Measurements from ENCODE around the gene COPA. TPM values are rescaled to one million over a fixed set of nuclear protein-coding genes. Genes with fewer than 3 reads are reported as not detected.

The COPA gene
- 127 TPM for total RNA-seq

DNA sequence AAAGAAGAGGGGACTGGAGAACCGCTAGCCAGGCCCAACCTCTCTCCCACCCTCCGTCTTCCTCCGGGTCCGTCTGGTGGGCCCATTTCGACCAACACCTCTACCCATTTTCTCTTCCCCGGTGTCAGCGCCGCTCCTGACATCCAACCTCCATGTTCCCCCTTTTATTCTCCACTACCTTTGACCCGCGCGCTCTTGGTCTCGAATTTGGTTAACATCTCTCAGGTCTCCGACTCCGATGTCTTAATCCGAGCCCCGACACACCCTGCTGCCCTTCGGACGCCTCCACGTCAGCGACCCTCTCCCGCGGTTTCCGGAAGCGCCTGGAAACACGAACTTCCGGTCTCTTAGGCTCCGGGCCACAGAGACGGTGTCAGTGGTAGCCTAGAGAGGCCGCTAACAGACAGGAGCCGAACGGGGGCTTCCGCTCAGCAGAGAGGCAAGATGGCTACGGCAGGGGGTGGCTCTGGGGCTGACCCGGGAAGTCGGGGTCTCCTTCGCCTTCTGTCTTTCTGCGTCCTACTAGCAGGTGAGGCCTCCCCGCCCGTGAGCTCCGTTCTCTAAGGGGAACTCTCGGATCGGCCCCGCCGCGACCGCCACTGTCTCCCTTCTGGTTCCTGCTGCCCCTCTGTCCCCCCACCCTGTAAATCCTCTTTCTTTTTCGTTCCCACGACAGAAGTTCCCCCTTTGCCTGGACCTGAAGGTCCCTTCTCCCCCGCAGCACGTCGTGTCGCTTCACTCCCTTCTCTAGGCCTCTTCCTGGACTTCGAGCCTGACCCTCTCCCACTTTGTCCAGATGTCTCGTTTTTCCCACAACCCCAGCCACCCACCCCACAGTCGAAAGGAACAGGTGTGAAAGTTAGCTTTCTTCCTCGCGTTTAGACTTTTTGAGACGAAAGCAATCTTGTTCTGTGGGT is at the start of gene COPA, which contains the start of gene NCSTN:
TSS of gene COPA (minus strand) at position 298 of the 917 bp plus-strand sequence. CDS start at position 218, 80 bp downstream.
TSS of gene NCSTN (plus strand) at position 431 of the 917 bp plus-strand sequence. CDS start at position 445, 14 bp downstream.

DNA sequence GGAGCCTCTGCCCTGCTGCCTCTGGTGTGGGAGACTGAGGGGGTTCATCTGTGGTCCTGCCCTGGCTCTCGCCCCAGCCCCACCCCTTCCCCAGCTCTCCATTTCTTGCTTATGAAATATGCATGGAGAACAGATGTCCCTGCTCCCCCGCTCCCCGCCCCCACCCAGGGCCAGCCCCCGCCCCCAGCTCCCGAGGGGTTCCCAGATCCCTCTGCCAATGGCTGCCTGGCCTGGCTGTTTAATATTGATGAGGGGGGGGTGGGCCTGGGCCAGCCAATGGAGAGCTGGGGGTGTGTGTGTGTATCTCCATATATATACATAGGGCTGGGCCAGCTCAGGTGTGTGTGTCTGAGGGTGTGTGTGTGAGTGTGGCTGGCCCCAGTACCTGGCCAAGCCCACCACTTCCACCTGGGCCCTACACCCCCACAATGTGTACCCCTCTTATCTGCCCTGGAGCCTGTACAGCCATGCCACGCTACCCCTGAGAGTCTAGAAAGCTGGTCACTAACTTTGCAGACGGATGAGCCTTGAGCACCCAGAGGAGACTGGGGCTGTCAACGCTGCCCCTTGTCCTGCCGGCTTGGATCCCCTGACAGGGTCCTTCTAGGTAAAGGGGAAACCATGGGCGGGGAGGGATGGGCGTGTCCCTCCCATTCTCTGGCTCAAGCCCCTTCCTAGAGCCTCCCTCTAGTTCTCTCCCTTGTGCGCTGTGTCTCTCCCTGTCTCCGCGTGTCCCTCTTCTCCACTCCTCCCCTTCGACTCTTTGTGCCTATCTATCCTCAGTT is 23.9 kb upstream of the COPA start, which contains the start of gene NHLH1:
TSS of gene NHLH1 (plus strand) at position 341 of the 785 bp plus-strand sequence. CDS start 3,661 bp downstream, outside the sequence.

DNA sequence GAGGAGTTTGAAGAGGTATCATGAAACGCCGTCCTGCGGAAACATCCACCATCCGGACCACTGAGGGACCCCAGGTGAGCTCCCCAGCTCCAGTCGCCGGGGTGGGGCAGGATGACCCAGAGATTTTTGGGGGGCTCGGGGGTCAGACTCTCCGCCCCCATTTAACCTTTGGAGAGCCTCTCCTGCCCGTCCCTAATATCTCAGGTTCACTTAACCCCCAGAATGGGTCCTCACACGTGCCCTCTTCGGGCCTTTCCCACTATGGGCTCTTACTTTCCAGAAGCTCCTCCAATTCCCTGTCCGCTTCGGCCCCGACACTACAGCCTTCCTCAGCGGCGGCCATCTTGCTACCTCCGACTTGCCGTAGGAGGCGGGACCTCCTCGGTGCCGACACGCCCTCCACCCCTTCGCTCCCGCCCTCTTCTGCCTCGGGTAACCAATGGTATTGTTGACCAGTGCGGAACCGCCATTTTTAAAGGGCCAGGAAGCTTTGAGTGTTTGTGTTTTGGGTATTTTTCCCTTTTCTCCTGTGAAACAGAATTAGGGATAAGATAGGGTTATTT is 58.2 kb downstream of the COPA start, which contains the start of gene PEX19:
TSS of gene PEX19 (minus strand) at position 352 of the 563 bp plus-strand sequence. CDS start at position 343, 9 bp downstream.

DNA sequence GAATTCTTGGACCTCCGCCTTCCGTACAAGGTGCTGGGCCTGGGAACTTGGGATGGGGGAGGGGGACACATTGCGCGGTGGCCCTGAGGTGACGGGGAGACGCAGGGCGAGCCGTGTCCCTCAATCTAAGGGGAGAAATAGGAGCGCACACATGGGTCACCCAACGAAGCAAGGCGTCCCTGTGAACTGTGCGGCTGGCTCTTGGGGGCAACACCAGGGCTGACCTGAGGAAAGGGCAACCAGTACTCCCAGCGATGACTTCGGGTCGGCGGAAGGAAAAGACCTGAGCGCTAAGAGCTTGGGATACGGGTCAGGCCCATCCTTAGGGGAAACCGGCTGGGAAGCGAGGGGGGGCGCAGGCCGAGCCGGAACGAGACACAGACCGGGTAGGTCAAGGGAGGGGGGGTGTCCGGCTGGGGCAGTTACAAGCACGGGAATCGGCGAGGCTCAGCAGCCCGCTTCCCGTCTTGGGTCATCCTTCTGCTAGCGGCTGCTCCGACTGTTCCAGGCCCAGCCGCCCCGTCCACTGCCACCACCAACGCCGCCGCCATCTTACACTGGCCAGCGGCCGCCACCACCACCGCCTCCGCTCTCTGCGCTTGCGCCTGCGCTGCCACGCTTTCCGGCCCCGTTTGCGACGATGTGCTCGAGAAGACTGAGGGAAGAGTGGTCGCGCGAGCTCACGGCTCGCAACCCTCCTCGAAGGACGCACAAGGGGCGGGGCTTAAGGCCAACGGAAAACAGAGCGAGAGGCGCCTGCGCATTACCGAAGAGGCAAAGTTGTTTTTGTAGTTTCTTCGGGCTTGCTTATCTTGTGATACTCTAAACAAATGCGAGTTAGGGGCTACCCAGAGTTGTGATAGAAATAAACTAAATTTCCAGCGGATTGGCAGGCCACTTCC is 80.9 kb downstream of the COPA start, which contains the start of gene DCAF8:
TSS of gene DCAF8 (minus strand) at position 657 of the 902 bp plus-strand sequence. CDS start 18,541 bp downstream, outside the sequence.

Small RNA genes within 50 kb of the gene (small RNA-seq; reads per million reads assigned to genes)
- gene RF00019 (ENCODE audit: low replicate concordance) (not detected), gene RNU4-42P (ENCODE audit: low replicate concordance) (not detected)

Other genes with a start within 250 kb of the COPA start
- 32.8 TPM for gene IGSF8, start 244.6 kb downstream of the COPA start, total RNA-seq
- gene ATP1A2, start 227.5 kb downstream of the COPA start, total RNA-seq = 36.4 TPM
- gene ATP1A4, start 191.6 kb downstream of the COPA start, total RNA-seq = 0.76 TPM
- gene CASQ1, start 152.7 kb downstream of the COPA start, total RNA-seq = 103 TPM
- gene PEA15, start 137.9 kb downstream of the COPA start, total RNA-seq = 43.7 TPM
- gene DCAF8, start 80.7 kb downstream of the COPA start, total RNA-seq = 148 TPM
- gene PEX19, start 58.1 kb downstream of the COPA start, total RNA-seq = 58.0 TPM
- 102 TPM for gene NCSTN, start 133 bp upstream of the COPA start, total RNA-seq
- gene NHLH1, start 23.8 kb upstream of the COPA start, total RNA-seq = not detected
- gene VANGL2, start 57.3 kb upstream of the COPA start, total RNA-seq = 15.5 TPM
- gene SLAMF6, start 180.0 kb upstream of the COPA start, total RNA-seq = 0.12 TPM
- gene CD84, start 236.2 kb upstream of the COPA start, total RNA-seq = 3.7 TPM